Stimulated activated naive B cell treated with anti-CD40 and anti-IgM and Interleukin-4, amounts not matched to agents 10 μg/mL and 1 μg/mL and 100 μg/mL, for 72 hours (primary cell): ENCODE measurements around the gene FBLN7.

Source experiments
- ATAC-seq, 2 donors: fragments of 150-1000 bp; cut with Tn5 transposase; replicated peaks; 2 replicates each; pipeline ENCODE4 v1.10.0; 2021; ENCODE audit warnings: moderate library complexity in 1 of 2
- DNase-seq: peaks from one replicate; pipeline ENCODE4 v3.0.0; 2021
- H3K27ac Mint-ChIP-seq: one replicate; pipeline ENCODE4 v1.8.0; 2022; ENCODE audit warnings: mild to moderate bottlenecking, mixed read lengths
- H3K27me3 Mint-ChIP-seq, 2 donors: one replicate each; pipeline ENCODE4 v1.8.0; 2022; ENCODE audit warnings: mixed read lengths in 2 of 2
- H3K36me3 Mint-ChIP-seq, 2 donors: one replicate each; pipeline ENCODE4 v1.8.0; 2022; ENCODE audit warnings: mixed read lengths in 2 of 2, mild to moderate bottlenecking in 1 of 2
- H3K4me1 Mint-ChIP-seq, 2 donors: one replicate each; pipeline ENCODE4 v1.8.0; 2022; ENCODE audit warnings: mixed read lengths in 2 of 2, mild to moderate bottlenecking in 1 of 2
- H3K4me3 Mint-ChIP-seq, 2 donors: one replicate each; pipeline ENCODE4 v1.8.0; 2022; ENCODE audit warnings: mild to moderate bottlenecking in 2 of 2, mixed read lengths in 2 of 2, moderate library complexity in 1 of 2
- H3K9me3 Mint-ChIP-seq, 2 donors: one replicate each; pipeline ENCODE4 v1.8.0; 2022; ENCODE audit warnings: mixed read lengths in 2 of 2, mild to moderate bottlenecking in 1 of 2

The FBLN7 gene

DNA sequence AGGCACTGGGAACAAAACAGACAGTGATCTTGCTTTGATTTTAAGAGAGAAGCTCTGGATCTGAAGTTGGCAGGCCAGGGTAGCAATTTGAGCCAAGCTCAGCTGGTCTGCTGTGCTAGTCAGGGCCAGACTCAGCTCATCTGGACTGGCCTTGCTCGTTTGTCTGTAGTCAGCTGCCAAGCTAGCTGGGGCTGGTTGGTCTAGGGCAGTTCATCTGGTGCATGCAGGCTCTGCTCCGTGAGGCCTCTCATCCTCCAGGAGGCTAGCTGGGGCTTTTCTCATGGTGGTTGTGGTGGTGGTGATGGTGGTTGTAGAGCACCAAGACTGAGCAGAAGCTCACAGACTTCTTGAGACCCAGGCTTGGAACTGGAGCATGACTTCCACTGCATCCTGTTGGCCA is 10.3 kb downstream of the FBLN7 start:
- Mint-ChIP-seq H3K9me3 (no peaks in the 10 kb centered on the region), H3K4me1 (peaks cover 0 to 4% of the 10 kb centered on the region in 2 donors), H3K36me3 (no peaks in the 10 kb centered on the region), H3K27me3 (peaks cover 9% of the 10 kb centered on the region in 2 donors), H3K4me3 (no peak overlapping the region), H3K27ac (peak overlapping the region; percentile 69)
- no peak for DNase-seq
- no peak for ATAC-seq

DNA sequence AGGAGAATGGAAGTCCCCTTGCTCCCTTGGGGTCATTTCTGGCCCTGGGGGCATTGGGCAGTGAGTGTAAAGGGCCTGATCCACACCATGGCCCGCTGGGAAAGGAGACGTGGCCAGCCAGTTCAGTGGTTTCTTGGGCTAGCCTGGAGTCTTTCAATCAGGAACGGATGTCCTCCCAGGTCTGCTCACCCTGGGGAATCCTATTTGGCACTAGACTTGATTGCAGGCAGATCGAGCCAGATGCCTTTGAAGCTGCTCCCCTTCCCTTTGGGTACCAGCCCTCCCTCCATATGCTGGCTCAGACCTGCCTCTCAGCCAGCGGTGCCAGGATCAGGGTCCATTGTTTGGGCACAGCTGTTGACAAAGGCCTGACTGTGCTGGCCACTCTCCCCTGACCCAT is 11.0 kb downstream of the FBLN7 start:
- no peaks in the 10 kb centered on the region for H3K36me3 Mint-ChIP-seq
- H3K4me1 Mint-ChIP-seq: peaks cover 2 to 4% of the 10 kb centered on the region in 2 donors
- DNase-seq (no peak), ATAC-seq (no peak)
- H3K9me3 Mint-ChIP-seq: no peaks in the 10 kb centered on the region
- H3K27ac Mint-ChIP-seq: no peak overlapping the region
- no peak overlapping the region for H3K4me3 Mint-ChIP-seq
- peaks cover 9% of the 10 kb centered on the region in 2 donors for H3K27me3 Mint-ChIP-seq

DNA sequence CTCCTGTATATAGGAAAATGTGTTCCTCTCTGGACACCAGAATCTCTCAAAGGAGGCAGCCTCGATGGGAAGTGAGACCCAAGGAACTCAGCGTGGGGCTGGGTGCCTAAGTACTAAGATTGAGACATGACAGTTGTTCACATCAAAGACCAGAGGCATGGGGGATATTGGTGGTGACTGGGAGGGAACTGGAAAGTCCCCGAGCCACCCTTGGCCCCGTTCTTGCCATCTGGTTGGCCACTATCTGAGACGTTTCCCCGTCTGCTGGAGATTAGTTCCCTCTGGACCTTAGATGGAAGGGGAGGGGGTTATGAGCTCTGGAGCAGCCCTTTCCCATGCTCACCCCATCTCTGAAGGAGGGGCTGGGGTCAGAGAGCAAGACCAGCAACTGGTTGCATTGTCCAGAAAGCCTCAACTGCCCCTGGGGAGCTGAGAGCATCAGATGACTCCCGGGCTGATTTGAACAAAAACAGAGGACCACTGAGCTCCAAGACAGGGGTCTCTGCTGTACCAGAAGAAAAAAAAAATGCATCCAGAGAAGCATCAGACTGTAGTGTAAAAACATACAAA is 11.8 kb downstream of the FBLN7 start:
- Mint-ChIP-seq H3K36me3 (no peaks in the 10 kb centered on the region), H3K27me3 (peaks cover 9% of the 10 kb centered on the region in 2 donors), H3K9me3 (no peaks in the 10 kb centered on the region), H3K4me3 (no peak overlapping the region), H3K27ac (no peak overlapping the region), H3K4me1 (peaks cover 4 to 6% of the 10 kb centered on the region in 2 donors)
- ATAC-seq (no peak), DNase-seq (no peak)

DNA sequence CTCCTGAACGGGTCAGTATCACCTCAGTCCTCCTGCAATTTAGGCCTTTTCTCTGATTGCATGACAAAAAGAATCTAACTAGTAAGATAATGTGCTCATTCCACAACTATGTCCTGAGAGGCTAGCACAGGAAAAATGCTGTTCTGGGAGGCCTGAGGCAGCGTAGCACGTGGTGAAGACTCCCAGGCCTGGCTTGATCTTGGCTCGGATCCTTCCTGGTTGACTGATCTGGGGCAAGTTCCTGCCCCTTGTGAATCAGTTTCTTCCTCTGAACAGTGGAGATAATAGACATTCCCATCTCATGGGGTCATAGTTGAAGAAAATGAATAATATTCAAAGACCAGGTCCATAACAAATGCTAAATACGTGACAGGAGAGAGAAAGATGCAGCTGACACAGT is 12.3 kb downstream of the FBLN7 start:
- Mint-ChIP-seq H3K4me1 (peaks cover 8 to 9% of the 10 kb centered on the region in 2 donors), H3K4me3 (no peak overlapping the region), H3K9me3 (no peaks in the 10 kb centered on the region), H3K27ac (no peak overlapping the region), H3K36me3 (no peaks in the 10 kb centered on the region), H3K27me3 (peaks cover 9% of the 10 kb centered on the region in 2 donors)
- ATAC-seq (no peak), DNase-seq (no peak)

DNA sequence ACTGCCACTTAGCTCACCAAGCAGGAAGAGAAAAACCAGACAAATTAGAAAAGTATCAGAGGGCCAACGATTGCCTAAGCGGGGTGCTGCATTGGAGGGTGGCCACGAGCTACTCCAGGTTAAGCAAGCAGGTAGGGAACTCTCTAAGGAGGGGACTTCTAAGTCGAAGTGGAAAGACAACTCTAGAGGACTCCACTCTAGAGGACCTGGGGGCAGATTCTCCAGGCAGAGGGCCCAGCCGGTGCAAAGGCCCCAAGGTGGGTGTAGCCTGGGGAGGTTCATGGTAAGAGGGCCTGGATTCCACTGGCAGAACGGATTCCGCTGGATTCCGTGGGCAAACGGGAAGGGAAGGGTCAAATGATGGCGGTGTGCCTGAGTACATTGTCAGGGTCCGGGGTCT is 12.7 kb downstream of the FBLN7 start:
- Mint-ChIP-seq H3K9me3 (no peaks in the 10 kb centered on the region), H3K4me1 (peaks cover 12 to 13% of the 10 kb centered on the region in 2 donors), H3K36me3 (no peaks in the 10 kb centered on the region), H3K4me3 (no peak overlapping the region), H3K27ac (no peak overlapping the region), H3K27me3 (peaks cover 9% of the 10 kb centered on the region in 2 donors)
- DNase-seq: no peak
- ATAC-seq: no peak

DNA sequence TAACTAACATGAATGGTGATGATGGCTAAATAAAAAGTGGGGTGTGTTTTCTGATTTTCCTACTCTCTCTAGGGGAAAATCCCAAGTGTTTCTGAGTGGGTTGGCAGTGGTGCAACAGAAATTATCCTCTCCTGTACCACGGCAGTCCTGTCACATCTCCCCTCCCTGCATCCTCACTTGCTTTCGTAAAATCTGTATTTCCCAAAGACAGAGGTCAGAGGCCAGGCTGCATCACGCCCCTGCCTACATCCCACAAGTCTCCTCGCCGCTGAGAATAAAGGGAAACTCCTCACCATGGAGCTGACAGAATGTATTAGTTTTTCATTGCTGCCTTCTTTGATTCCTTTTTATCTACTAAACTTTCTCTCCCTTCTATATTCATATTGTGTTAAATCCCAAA is 13.1 kb downstream of the FBLN7 start:
- Mint-ChIP-seq H3K9me3 (no peaks in the 10 kb centered on the region), H3K27ac (no peak overlapping the region), H3K4me3 (no peak overlapping the region), H3K36me3 (no peaks in the 10 kb centered on the region), H3K4me1 (peaks cover 16 to 18% of the 10 kb centered on the region in 2 donors), H3K27me3 (peaks cover 9% of the 10 kb centered on the region in 2 donors)
- DNase-seq (no peak), ATAC-seq (no peak)

DNA sequence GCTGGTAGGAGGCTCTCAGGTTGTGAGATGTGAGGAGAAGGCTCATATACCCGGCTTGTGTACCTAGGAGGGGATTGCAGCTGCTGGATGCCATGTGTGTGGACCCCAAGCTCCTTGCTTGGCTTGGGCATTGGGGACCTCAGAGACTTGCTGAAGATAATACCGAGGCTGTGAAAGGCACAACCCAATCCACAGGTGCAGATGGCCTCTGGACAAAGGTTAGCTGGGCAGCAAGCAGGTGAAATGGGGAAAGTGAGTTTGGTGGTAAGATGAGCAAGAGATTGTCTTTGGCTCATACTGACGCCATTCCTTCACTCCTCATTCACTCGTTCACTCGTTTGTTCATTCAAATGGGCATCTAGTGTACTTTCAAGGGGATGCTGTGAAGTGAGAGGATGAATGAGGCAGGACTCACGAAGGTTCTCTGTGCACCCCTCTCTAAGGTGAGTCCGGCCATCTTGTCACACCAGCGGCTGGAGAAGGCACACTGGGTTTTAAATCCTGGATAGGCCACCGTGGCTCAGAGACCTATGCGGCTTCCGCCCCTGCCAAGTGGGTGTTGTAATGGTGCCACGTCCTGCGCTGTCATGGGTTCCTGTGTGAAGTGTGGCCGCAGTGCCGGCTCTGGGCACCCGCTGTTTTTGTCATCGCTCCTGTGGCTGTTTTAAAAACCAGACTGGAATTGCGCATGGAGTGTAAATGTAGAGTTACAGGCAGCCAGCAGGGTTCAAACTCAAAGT is 13.7 kb downstream of the FBLN7 start:
- Mint-ChIP-seq H3K4me1 (peaks cover 21 to 23% of the 10 kb centered on the region in 2 donors), H3K27ac (no peak overlapping the region), H3K27me3 (peaks cover 8 to 9% of the 10 kb centered on the region in 2 donors), H3K9me3 (no peaks in the 10 kb centered on the region), H3K4me3 (no peak overlapping the region), H3K36me3 (no peaks in the 10 kb centered on the region)
- DNase-seq (no peak), ATAC-seq (no peak)

DNA sequence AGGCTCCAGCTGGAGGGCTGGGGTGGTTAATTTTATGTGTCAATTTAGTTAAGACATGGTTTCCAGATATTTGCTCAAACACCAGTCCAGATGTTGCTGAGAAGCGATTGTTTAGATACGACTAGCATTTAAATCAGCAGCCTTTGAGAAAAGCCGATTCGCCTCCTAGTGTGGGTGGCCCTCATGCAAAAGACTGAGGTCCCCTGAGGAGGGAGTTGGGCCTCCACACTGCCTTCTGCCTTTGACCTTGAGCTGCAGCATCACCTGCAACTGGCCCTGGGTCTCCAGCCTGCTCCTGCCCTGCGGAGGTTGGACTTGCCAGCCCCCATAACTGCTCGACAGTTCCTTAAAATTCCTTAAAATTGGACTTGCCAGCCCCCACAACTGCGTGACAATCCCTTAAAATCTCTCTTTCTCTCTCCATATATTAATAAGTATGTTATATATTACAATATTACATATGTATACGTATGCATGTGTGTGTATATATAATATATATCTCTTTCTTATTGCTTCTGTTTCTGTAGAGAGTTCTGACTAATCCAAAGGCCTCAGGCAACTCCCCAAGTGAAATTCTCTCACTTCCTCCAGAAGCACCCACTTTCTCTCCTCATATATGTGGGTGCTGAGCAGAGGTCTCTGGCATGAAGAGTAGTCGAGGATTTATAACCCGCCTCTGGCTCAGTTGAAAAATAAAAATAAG is 14.4 kb downstream of the FBLN7 start:
- H3K36me3 Mint-ChIP-seq: no peaks in the 10 kb centered on the region
- peaks cover under 1 to 6% of the 10 kb centered on the region in 2 donors for H3K27me3 Mint-ChIP-seq
- H3K9me3 Mint-ChIP-seq: no peaks in the 10 kb centered on the region
- no peak overlapping the region for H3K4me3 Mint-ChIP-seq
- DNase-seq: no peak
- H3K4me1 Mint-ChIP-seq: peaks cover 21 to 23% of the 10 kb centered on the region in 2 donors
- no peak overlapping the region for H3K27ac Mint-ChIP-seq
- ATAC-seq: peak; percentile 41 to 43

DNA sequence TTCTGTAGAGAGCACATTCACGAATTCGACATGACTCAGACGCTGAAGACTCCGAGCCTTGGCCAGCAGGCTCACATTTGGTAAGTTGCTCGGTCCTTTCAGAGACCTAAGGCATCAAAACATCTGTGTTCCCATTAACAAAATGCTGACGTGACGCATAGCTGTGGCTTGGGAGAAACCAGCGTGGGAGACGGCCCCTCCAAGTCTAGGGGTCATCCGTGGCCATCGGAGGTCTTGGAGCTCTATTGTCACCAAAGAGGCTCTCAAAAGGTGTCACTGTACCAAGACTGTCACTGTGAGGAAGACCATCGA is 14.9 kb downstream of the FBLN7 start:
- DNase-seq: no peak

DNA sequence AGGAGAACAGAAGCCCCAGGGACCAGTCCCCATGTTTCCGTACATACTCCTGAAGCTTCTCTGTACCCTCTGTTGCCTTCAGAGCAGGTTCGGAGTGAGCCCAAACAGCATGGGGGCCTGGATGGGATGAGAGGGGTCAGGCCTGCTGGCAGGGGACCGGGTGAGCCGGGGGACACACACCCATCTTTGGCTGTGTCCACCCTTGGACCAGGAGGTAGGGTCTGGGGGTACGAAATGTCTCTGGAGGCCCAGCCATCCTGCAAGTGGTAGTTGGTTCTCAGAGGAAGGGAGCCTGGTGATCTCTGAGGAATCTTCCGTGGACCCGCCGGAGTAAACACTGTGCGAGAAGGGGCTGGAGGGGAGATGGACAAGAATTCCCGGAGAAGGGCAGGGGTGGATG is 15.3 kb downstream of the FBLN7 start:
- ATAC-seq: no peak

More for the DNA sequence above, 14.9 kb downstream of the FBLN7 start:
- H3K9me3 Mint-ChIP-seq: no peaks in the 10 kb centered on the region
- no peak overlapping the region for H3K4me3 Mint-ChIP-seq
- H3K36me3 Mint-ChIP-seq: no peaks in the 10 kb centered on the region
- no peak overlapping the region for H3K27ac Mint-ChIP-seq
- H3K27me3 Mint-ChIP-seq: peaks cover 0 to under 1% of the 10 kb centered on the region in 2 donors
- peaks cover 21 to 23% of the 10 kb centered on the region in 2 donors for H3K4me1 Mint-ChIP-seq
- no peak for ATAC-seq

DNA sequence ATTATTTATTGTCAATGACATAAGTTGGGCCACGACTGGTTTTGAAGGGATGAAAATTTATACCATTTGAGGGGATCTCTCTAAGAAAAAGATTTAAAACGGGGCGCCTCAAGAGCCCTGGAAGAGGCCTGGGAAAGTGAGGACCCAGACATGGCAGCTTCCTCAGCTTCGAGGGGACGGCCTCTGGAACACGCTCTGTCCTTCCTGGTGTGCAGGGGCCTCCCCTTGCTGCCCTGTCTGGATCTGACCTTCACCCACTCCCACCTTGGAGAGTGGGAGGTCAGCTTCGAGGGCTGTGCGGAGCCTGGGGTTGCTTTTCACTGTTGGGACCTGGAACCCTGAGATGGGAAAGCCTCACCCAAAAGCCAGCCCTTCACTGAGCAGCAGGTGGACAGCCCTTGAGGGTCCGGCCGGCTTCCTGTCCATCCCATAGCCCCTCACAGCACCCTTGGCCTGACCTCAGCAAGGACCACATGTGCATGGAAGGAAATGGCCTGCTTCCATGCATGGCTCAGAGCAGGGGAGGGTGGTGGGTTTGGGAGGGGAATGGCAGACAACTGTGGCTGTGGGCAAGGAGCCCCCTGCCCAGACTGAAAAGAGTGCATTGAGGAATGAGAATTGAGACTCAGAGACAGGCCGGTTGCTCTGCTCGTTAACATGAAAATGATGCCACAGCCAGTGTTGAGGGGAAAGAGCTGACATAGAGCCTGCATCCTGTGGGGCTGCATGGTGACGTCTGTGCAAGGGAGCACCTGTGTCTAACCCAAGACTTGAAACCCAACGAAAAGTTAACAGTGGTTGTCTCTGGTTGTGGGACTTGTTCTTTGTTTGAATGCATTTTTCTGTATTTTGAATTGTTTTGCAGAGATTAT is 16.3 kb downstream of the FBLN7 start:
- no peaks in the 10 kb centered on the region for H3K27me3 Mint-ChIP-seq
- H3K36me3 Mint-ChIP-seq: no peaks in the 10 kb centered on the region
- no peaks in the 10 kb centered on the region for H3K9me3 Mint-ChIP-seq
- H3K4me3 Mint-ChIP-seq: no peak overlapping the region
- H3K4me1 Mint-ChIP-seq: peaks cover 20 to 23% of the 10 kb centered on the region in 2 donors
- no peak overlapping the region for H3K27ac Mint-ChIP-seq
- peak; percentile 61 to 72 for ATAC-seq
- no peak for DNase-seq

More for the DNA sequence above, 15.3 kb downstream of the FBLN7 start:
- H3K4me1 Mint-ChIP-seq: peaks cover 21 to 23% of the 10 kb centered on the region in 2 donors
- no peak for DNase-seq
- H3K27me3 Mint-ChIP-seq: no peaks in the 10 kb centered on the region
- no peaks in the 10 kb centered on the region for H3K9me3 Mint-ChIP-seq
- H3K27ac Mint-ChIP-seq: no peak overlapping the region
- no peak overlapping the region for H3K4me3 Mint-ChIP-seq
- no peaks in the 10 kb centered on the region for H3K36me3 Mint-ChIP-seq

DNA sequence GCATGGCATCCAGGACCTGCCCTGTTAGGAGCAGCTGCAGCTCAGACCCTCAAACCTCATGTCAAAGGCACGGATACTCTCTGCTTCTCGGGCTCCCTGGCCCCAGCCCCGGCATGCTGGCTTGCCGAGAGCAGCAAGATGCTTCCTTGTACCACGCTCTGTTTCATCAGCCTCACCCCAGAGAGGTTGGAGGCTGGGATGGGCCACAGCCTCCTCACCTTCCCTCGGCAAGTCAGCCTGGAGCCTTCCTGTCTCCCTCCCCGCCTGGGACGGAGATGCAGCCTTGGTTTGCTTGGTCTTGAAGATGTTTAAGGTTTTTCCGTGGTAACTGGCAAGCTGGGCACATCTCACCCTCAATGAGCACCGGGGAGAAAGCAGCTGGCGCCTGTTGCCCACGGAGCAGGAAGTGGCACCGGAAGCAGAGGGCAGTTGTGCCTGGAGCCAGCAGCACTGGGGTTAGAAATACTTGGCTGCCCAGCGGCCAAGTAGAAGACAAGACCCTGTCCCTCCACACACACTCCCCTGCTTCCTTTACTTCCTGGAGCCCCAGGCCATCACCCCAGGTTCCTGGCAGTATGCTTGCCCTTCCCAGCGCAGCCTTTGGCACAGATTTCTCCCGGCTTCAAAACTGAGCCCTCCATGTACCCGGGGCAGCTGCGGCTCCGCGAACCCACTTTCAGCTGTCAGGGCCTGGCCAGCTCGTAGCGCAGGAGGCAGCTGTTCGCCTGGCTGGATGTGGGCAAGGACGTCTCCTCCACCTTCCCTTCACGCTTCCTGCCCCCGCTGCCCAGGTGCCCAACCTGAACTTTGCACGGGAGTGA is 17.4 kb downstream of the FBLN7 start:
- peak overlapping the region; percentile 79 for H3K27ac Mint-ChIP-seq
- H3K4me1 Mint-ChIP-seq: peaks cover 22 to 23% of the 10 kb centered on the region in 2 donors
- peak; percentile 45 to 58 for ATAC-seq
- peaks cover 0 to 2% of the 10 kb centered on the region in 2 donors for H3K9me3 Mint-ChIP-seq
- no peaks in the 10 kb centered on the region for H3K36me3 Mint-ChIP-seq
- H3K4me3 Mint-ChIP-seq: peak overlapping the region; percentile 39 to 70
- H3K27me3 Mint-ChIP-seq: no peaks in the 10 kb centered on the region
- DNase-seq: no peak

DNA sequence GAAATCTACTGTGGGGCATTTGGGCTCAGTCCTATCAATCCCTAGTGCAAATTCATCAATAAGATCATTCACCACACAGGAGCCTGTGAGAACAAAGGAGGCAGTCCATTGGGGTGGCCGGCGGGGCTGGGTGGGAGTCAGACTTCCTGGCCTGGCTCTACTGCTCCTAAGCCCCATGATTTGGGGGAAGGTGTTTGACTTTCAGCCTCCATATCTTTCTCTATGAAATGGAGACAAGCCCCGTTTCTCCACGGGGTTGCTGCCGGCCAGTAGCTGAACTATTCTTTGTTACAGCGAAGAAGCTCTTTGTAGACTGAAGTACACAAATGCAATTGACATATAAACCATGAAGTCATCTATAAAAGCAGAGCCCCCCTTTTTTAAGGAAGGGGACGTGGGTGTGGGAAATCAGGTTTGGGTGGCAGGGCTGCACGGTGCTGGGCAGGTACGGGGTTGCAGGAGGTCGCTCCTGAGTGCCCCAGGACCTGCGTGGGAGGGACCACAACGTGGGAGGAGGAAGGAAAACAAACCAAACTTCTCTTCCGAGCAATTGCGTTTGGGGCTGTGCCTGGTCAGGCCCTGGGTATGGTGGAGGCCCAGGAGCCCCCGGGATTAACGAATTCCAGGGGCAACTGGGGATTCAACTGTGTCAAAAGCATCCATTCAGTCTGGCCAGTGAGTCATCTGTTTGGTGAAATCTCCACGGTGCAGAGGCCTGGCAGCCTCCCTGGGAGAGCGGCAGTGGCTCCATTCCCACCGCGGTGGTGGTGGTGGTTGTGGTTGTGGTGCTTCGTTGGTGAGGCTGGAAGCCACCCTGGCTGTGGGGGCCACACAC is 18.2 kb downstream of the FBLN7 start:
- Mint-ChIP-seq H3K4me1 (peaks cover 22 to 23% of the 10 kb centered on the region in 2 donors), H3K4me3 (peak overlapping the region; percentile 39 to 70), H3K27me3 (no peaks in the 10 kb centered on the region), H3K9me3 (peaks cover 0 to 2% of the 10 kb centered on the region in 2 donors), H3K36me3 (no peaks in the 10 kb centered on the region), H3K27ac (peak overlapping the region; percentile 79)
- no peak for DNase-seq
- ATAC-seq: no peak
